PFSK-1 (cell line): ENCODE data around the gene GARIN5B.

Experiments
- FOXP2 ChIP-seq: optimal IDR thresholded peaks from 2 replicates; pipeline ENCODE3; 2011; ENCODE audit warnings: borderline replicate concordance, control low read depth, inconsistent platforms; ENCODE audit not compliant: insufficient read depth; ENCODE audit errors: extremely low read length, extremely low read depth
- POLR2AphosphoS5 ChIP-seq: IDR thresholded peaks from 2 replicates; pipeline ENCODE4 v1.6.1; 2012; ENCODE audit warnings: low read depth, mild to moderate bottlenecking, control low read depth, low read length, moderate library complexity
- REST ChIP-seq, 2 experiments: IDR thresholded peaks; 2 replicates each; pipeline versions ENCODE4 v1.6.1 to v1.8.0; 2011 to 2012; ENCODE audit warnings: low read depth in 2 of 2, low read length in 2 of 2, control low read depth in 1 of 2, inconsistent platforms in 1 of 2, mild to moderate bottlenecking in 1 of 2, moderate library complexity in 1 of 2; ENCODE audit not compliant: insufficient read depth in 1 of 2
- SIN3A ChIP-seq: IDR thresholded peaks from 2 replicates; pipeline ENCODE4 v1.6.1; 2012; ENCODE audit warnings: mild to moderate bottlenecking, low read length, moderate library complexity, borderline replicate concordance; ENCODE audit not compliant: insufficient read depth
- TAF1 ChIP-seq: IDR thresholded peaks from 2 replicates; pipeline ENCODE4 v1.6.1; 2012; ENCODE audit warnings: low read length, control low read depth, borderline replicate concordance; ENCODE audit not compliant: insufficient read depth

DNA sequence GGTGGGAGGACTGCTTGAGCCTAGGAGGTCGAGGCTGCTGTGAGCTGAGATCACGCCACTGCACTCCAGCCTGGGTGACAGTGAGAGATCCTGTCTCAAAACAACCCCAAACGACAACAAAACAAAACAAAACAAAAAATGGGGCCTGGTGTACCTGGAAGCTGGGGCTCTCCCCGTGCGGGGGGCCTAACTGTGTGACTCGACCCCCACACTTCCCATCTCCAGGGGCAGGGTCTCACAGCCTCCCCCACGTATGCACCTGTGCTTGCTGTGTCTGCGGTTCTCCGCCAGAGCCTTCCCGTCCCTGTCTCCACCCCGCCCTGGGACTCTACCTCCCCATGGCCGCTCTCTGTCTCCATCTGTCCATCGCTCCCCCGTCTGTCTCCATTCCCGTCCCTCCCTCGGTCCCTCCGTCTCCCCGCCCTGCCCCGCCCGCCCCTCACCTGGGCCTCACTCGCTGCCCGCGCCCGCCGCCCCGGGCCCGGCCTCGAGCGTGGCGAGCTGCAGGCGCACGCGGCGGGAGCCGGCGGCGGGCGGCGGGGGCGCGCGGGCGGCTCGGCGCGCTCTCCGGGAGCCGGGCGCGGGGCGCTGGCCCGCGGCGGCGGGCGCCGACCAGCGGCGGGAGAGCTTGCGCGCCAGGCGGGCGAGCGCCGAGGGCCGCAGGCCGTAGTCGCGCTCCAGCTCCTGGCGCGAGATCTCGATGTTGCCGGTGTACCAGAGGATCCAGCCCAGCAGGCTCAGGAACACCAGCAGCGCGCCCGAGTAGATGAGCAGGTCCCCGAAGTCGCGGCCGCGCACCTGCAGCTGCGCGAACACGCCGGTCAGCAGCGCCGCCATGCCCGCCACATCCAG, 20.4 kb upstream of the GARIN5B start:
- TF ChIP-seq TAF1 = no peak
- no peak for TF ChIP-seq REST (IDR thresholded peaks at IDR 0.05; ENCODE audit: insufficient read depth in 1 of 2, low read depth in 2 of 2, low read length in 2 of 2)
- TF ChIP-seq POLR2AphosphoS5 = no peak
- no peak for TF ChIP-seq SIN3A
- no peak for TF ChIP-seq FOXP2
